Measurements from ENCODE around the gene CDK11B.
A peak's percentile ranks its signal among the peaks of the same experiment; 100 is the strongest.
"Not testable (repeated sequence)": the region's sequence is repeated elsewhere in the genome, so short reads cannot be mapped to it uniquely, and the experiment has no call there.

Gene CDK11B

DNA sequence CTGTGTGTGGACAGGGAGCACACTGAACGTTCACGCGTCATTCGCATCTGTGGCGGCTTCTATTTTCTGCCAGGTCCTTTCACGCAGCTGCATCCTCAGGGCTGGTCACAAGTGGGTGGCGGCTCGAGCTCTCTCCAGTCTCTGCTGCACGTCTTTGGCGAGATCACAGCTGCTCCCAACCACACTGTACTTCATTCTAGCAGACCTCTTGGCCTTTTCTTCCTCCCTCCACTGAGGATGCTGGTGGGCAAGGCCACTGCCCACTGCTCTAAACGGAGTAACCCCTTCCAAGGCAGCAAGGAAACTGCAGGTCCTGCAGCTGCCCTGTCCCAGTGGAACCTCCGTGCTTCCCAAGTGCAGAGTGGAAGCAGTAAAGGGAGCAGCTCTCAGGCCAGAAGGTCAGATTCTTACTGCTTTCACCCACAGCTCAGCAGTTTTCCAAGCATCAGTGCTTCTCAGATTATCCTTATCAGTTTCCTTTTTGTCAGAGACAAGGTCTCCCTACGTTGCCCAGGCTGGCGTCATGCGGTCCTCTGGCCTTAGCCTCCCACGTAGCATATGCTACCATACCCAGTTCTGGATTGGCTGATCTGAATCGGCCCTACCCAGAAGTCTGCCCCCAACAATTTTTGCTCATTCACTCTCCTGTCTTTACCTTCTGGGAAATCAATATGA is 11.1 kb downstream of the CDK11B start:
- DNase-seq: peak; percentile 0

DNA sequence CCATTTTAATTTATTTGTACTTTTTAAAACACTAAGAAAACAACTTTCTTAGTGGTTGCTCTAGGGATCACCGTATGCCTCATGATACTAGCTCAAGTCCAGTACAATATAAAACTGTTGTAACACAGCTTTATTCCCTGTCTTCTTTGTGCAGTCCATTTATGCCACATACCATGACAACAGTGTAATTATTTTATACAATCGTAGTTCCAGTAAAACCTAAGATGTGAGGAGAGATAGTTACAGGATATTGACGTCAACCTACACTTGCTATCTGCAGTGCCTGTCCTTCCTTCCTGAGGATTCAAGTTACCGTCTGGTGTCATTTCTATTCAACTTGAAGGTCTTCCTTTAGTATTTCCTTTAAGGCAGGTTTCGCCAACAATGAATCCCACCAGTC is 12.5 kb downstream of the CDK11B start:
- not testable (repeated sequence) for DNase-seq

DNA sequence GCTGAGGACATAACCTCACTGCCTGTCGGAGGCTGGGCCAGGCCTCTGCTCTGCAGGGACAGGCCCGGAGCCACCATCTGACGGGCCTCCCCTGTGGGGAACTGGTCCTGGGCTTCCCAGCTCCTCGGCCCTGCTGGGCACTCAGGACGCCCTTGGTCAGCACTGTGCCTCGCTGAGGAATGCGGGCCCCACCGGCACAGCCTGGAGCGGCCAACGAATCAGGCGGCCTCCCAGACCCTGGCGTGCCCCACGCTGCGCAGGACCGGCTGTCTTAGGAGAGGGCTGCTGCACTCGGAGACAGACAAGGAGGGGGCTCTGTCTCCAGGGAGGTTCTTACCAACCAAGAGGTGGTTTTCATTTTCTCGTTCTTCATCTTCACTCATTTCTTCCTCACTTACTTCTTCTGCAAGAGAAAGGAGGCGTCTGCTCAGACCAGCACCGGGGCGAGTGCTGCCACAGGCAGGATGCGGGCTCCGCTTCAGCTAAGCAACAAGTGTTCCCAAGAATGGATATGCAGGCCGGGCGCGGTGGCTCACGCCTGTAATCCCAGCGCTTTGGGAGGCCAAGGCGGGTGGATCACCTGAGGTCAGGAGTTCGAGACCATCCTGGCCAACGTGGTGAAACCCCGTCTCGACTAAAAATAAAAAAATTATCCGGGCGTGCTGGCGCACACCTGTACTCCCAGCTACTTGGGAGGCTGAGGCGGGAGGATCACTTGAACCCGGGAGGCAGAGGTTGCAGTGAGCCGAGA is 17.9 kb downstream of the CDK11B start:
- DNase-seq: not testable (repeated sequence)

DNA sequence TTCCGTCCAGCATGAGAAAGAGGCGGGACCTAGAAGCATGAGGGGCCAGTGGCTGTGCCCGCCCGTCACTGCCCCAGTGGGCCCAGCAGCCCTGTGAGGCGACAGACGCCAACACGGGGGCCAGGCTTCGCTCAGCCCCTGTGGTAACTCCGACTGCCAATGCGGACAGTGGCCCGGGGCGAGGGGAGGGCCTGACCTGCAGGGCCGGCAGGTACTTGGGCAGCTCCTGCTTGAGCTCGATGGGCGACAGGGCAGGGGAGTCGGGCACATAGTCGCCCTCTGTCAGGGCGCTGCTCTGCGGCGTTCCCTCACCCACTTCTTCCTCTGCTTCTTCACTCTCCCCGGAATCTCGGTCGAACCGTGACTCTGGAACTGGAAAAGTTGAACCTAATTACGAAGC is 18.7 kb downstream of the CDK11B start:
- not testable (repeated sequence) for DNase-seq

DNA sequence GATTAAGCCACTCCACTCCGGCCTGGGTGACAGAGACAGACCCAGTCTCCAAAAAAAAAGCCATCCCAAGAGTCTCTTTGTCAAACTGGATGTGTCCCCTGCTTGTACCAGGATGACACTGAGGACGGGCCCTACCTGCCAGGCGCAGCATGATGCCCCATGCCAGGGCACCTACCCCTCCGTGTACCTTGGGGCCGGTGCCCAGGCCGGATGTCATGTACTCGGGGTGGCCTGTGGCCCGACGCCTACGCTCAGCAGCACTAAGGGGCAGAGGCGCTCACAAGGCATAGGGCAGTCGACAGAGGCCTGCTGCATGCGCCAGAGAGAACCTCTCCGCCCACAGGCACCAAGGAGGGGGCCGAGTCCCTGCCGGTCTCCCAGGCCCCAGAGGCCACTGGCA is 19.4 kb downstream of the CDK11B start:
- DNase-seq: not testable (repeated sequence)

DNA sequence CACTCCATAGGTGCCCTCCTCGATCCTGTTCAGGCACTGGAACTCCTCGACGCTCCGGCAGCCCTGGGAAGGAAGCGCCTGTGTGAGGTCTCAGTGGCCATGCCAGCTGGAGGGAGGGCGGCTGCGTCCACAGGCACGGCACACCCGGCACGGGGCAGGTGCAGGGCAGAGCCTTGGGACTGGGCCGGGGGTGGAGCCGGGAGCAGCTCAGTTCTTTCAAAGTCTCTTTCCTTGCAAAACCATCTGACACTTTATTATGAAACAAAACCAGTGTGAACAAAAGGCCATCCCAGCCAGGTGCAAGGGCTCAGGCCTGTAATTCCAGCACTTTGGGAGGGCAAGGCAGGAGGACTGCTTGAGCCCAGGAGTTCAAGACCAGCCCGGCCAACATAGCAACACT is 20.3 kb downstream of the CDK11B start:
- DNase-seq: not testable (repeated sequence)

DNA sequence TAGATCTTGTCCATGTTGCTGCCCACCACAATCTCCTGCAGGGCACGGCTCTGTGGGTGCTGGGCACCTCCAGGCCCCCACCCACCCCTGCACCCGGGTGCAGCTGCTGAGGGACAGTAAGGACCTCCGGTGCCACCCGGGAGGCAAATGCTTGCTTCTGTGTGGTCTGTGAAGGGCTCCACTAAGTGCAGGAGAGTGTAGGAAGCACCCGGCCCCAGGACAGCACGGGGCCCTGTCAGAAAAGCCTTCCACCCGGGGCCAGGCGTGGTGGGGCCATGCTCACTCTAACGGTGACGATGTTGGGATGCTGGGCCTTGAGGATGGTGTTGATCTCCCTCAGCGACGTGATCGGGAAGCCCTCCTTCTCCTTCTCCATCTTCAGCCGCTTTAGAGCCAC is 21.3 kb downstream of the CDK11B start:
- DNase-seq: not testable (repeated sequence)

DNA sequence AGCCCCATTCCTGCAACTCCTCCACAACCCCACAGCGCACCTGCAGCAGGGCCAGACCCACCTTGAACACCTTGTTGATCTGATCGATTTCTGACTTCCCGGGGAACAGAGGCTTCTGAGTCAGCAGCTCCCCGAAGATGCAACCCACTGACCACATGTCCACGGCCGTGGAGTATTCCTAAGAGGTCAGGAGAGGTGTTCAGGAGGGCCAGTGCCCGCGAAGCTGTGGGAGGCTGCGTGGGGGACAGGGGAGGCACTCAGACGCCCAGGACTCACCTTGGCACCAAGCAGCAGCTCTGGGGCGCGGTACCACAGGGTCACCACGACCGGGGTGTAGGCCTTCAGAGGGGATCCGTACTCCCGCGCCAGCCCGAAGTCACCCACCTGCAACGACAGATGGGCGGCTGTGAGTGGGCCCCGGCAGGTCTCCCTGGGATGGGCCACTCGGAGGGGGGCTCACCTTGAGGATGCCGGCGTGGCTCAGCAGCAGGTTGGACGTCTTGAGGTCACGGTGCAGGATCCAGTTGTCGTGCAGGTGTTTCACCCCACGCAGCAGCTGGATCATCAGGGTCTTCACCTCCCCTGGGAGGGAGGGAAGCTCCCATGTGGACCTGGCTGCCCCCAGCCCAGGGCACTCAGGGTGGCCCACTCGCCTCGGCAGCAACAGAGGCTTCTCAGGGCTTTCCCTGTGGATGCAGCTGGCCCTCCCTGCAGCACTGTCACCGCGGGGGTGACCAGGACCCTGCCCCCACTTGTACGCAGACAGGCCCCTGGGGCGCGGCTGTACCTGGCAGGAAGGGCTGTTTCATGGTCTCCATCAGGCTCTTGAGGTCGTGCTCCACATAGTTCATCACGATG is 22.0 kb downstream of the CDK11B start:
- DNase-seq: not testable (repeated sequence)

DNA sequence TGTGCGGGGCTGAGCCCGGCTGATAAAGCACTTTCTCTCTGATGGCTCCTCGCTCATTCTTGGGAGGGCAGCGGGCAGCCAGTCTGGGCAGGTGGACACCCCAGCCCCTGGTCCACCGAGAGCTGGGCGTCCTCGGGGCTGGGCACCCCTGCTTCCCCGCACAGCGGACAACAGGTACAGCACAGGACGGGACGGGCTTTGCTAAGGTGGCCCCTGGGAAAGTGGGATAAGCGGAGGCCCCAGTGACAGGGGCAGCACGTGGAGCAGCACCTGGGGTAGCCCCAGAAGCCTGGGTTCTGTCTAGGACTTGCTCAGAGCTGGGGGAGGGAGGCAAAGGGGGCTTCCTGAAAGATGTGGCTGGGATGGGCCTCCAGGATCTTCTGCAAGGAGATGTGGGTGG is 24.2 kb downstream of the CDK11B start:
- not testable (repeated sequence) for DNase-seq

DNA sequence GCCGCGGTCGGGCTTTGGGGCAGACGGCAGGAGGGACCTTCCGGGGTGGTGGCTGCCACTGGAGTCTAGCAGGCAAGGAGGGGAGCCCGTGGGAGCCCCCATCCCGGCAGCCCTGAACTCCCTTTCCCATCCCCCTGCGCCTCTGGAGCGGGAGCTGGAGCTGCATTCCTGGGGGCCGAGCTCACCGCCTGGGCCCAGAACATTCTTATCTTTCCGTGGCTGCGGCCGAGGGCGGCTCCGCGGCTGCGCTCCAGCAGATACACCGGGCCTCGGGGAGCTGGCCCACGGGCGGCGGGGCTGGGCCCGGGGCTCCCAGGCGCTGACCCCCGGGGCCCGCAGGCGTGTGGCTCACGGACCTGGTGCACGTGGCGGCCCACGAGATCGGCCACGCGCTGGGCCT is 25.4 kb downstream of the CDK11B start:
- not testable (repeated sequence) for DNase-seq

DNA sequence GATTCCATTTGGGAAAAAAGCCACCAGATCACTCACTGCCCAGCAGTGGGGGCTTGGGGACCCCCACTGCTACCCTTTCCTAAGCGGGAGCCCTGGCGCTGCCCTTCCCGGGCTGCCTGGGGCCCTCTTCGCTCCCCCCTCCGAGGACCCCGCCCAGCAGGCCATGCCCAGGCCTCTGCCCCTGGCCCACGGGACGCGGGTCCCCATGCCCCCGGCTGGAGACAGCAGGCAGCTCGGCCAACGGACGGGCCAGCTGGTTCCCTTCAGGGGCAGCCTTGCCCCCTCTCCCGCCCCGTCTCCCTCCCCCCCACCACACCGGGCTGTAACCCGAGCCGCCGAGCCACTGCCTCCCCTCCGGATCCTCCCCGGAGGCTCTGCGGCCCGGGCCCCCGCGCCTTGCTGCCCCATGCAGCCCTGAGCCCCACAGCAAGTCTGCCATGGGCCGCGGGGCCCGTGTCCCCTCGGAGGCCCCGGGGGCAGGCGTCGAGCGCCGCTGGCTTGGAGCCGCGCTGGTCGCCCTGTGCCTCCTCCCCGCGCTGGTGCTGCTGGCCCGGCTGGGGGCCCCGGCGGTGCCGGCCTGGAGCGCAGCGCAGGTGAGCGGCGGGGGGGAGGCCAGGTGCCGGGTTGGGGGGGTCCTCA is 26.9 kb downstream of the CDK11B start, which contains the start of gene MMP23B:
Gene MMP23B (plus strand): TSS at position 392 of the 639 bp plus-strand sequence. CDS start 46 bp downstream, at position 438.
- no peak for DNase-seq

DNA sequence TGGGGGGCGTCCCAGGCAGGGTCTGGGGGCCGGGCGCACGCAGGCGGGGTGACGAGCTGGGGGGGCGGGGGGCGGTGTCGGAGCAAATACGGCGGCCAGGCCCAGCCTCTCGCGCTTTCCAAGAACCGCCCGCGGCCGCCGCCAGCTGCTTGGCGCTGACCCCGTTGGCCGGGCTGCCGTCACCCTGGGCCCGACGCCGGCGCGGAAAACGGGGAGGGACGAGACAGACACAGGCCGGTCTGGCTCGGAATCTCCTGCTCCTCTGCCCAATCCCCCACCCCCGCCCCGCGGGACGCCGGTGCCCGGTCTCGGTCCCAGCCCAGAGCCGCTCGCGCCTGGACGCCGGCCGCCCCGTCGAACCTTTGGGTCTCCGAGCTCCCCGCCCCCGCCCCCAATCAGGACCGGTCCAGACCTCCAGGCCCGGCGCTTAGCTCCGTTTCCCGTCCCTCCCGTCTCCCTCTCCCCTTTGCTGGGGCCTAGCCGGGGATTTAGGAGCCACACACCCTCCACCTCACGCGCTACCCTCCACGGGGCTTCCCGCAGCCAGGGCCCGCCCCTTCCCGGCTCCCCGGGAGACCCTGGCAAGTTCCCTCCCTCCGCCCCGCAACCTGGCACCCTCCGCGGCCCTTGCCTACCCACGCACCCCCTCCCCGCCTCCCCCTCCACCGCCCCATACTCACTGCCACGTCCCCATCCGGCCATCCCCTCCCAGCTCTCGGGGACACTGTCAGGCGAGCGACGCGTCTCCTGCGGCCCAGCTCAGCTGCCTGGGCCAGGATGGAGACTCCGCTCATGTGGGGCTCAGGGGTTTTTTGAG is 27.6 kb downstream of the CDK11B start:
- no peak for DNase-seq

DNA sequence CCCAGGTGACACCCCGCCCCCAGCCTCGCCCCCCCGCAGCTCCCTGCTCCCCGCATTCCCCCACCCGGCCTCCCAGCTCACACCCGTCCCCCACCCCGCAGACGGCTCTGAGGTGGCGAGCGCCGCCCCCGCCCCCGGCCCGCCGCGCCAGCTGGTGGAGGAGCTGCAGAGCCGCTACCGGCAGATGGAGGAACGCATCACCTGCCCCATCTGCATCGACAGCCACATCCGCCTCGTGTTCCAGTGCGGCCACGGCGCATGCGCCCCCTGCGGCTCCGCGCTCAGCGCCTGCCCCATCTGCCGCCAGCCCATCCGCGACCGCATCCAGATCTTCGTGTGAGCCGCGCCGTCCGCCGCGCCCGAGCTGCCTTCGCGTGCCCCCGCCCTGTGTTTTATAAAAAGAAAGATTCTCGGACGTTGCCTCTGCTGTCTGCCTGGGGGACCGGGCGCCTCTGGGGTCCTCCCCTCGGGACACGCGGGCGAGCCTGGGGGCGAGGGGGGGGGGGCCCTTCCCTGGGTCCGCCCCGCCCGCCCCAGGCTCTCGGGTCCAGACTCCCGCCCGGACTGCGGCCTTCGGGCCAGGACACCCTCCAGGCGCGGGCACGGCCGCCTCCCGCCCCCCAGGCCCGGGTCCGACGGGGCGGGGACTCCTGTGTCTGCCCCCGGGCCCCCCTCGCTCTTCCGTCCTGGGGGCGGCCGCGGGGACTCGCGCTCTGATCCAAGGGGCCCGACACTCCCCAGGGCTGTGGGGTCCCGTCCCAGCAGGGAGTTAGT is 28.4 kb downstream of the CDK11B start:
- DNase-seq: peak; percentile 94

DNA sequence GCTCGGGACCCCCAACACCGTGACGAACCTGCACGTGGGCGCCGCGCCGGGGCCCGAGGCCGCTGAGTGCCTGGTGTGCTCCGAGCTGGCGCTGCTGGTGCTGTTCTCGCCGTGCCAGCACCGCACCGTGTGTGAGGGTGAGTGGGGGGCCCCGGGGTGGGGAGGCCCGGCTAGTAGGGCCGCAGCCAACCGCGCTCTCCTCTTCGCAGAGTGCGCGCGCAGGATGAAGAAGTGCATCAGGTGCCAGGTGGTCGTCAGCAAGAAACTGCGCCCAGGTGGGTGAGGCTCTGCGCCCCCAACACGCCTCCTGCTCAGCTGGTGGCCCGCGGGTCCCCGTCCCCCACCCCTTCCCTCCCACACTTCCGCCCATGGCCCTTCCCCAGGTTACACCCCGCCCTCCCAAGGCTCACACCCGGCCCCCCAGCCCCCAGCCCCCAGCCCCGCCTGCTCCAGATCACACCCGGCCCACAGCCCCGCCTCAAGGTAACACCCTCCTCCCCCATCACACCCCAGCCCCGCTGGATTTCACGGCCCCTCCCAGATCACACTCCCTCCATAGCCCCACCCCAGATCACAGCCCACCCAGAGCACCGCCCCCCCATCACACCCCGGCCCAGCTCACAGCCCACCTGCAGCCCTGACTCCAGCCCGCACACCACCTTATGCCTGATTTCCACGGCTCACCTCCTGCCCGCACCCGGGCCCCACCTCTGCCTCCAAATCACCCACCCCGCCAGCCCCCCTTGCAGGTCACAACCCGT is 29.2 kb downstream of the CDK11B start:
- peak; percentile 65 for DNase-seq

DNA sequence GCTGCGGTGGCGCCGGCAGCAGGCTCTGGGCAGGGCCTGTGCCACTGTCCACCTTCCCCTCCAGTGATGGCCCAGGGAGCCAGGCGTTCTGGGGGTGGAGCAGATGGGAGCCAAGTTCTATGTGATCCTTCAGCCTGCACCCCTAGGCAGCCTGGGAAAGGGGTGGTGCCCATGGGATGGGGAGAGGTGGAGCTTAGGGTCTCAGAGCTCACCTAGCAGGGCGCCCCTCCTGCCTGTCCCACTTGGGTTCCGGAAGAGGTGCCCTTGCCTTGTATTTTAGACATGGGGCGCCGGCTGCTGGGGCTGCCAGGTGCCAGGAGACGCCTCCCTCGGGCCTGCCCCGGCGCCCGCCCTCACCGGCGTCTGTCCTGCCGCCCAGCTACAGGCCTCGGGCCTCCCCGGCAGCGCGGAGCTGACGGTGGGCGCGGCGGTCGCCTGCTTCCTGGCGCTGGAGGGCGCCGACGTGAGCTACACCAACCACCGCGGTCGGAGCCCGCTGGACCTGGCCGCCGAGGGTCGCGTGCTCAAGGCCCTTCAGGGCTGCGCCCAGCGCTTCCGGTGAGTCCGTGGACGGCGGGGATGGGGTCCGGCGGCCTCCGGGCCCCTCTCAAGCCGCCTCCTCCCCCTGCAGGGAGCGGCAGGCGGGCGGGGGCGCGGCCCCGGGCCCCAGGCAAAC is 29.9 kb downstream of the CDK11B start:
- DNase-seq: peak; percentile 72

DNA sequence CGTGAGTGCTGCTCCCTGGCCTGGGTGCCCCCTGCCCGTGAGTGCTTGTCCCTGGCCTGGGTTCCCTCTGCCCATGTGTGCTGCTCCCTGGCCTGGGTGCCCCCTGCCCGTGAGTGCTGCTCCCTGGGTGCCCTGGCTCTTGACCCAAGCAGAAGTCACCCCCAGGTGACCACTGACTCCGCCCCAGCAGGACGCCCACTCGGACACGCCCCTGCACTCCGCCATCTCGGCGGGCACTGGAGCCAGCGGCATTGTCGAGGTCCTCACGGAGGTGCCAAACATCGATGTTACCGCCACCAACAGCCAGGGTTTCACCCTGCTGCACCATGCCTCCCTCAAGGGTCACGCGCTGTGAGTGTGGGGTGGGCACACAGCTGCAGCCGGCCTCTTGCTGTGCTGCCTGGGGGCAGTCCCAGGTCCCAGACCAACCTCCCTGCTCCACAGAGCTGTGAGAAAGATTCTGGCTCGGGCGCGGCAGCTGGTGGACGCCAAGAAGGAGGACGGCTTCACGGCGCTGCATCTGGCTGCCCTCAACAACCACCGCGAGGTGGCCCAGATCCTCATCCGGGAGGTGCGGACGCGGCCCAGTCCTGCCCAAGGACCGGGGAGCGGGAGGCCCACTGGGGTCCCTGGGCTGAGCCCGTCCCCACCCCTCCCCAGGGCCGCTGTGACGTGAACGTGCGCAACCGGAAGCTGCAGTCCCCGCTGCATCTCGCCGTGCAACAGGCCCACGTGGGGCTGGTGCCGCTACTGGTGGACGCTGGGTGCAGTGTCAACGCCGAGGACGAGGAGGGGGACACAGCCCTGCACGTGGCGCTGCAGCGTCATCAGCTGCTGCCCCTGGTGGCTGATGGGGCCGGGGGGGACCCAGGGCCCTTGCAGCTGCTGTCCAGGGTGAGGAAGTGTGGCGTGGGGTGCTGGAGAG is 30.7 kb downstream of the CDK11B start:
- no peak for DNase-seq

DNA sequence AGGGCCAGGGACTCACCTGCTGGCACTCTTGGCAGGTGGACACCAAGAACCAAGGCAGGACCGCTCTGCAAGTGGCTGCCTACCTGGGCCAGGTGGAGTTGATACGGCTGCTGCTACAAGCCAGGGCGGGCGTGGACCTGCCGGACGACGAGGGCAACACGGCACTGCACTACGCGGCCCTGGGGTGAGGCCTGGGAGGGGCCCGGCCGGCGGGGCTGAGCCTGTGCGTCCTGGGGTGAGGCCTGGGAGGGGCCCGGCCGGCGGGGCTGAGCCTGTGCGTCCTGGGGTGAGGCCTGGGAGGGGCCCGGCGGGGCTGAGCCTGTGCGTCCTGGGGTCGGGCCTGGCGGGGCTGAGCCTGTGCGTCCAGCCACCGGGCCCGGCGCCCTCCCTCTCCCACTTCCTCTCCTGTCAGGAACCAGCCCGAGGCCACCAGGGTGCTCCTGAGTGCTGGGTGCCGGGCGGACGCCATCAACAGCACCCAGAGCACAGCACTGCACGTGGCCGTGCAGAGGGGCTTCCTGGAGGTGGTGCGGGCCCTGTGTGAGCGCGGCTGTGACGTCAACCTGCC is 31.5 kb downstream of the CDK11B start:
- DNase-seq: no peak

Data from activated CD4-positive, alpha-beta T cell treated with anti-CD3 and anti-CD28 coated beads for 48 hours (primary cell).